T-helper 1 cell treated with Interleukin-12 subunit alpha and Interleukin-12 subunit beta and Interleukin-4 antibody, amounts not matched to agents 30 μg/mL and 1 μg/mL, for 36 hours (primary cell): ENCODE data around the gene TOB2.
"Not testable (repeated sequence)": the region's sequence is repeated elsewhere in the genome, so short reads cannot be mapped to it uniquely, and the experiment has no call there.

Source experiments
- H3K27ac Mint-ChIP-seq: one replicate; pipeline ENCODE4 v1.8.0; 2021; ENCODE audit warnings: mild to moderate bottlenecking, mixed read lengths
- H3K27me3 Mint-ChIP-seq: one replicate; pipeline ENCODE4 v1.8.0; 2021; ENCODE audit warnings: low read depth, mixed read lengths
- H3K36me3 Mint-ChIP-seq: one replicate; pipeline ENCODE4 v1.8.0; 2021; ENCODE audit warnings: low read depth, mixed read lengths
- H3K4me1 Mint-ChIP-seq: one replicate; pipeline ENCODE4 v1.8.0; 2021; ENCODE audit warnings: low read depth, mixed read lengths
- H3K4me3 Mint-ChIP-seq: one replicate; pipeline ENCODE4 v1.8.0; 2021; ENCODE audit warnings: mild to moderate bottlenecking, moderate library complexity, mixed read lengths
- H3K9me3 Mint-ChIP-seq: one replicate; pipeline ENCODE4 v1.8.0; 2021; ENCODE audit warnings: mixed read lengths

Gene TOB2

DNA sequence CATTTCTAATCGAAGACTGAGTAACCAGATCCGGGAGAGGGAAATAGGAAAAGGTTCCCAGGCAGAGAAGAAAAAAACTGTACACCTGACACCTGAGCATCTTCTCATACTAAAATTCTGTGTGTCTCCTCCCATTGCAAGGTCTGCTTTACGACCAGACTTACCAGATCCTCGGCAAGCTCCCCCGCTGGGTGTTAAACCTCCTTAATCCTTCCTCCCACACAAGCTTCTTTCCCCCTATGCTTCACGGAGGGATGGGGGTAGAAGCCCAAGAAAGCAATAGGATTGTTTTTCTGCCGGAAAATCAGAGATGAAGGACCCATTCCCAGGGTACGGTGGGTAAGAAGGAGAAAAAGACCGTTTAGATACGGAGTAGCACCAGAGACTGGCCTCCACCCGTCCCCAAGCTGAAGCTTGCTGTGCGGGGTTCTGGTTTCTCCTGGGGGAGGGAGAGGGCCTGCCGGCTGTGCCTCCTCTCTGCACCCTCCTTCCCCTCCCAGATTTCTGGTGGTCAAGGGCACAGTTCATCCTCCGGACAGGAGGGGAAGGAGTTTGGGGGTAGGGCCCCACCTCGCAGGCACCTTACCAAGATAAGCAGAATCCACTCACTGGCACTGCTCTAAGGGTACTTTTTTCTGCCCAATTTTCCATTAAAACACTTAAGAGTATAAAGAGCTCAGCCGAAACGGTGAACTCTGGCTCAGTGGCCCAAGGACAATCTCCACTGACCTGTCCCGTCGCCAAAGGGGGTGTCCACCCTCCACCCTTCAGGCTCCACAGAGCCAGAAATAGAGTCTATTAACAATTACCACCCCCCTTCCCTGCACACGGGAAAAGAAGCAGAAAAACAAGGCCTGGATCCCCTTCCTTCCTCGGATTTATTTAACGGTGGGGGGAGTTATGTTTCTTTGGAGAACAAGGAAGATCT, 1.2 kb downstream of the TOB2 start:
- peak overlapping the region; percentile 88 for H3K4me3 Mint-ChIP-seq
- H3K9me3 Mint-ChIP-seq, result no peaks in the 10 kb centered on the region
- H3K27ac Mint-ChIP-seq, result peak overlapping the region; percentile 95
- H3K36me3 Mint-ChIP-seq, result peaks cover 13% of the 10 kb centered on the region
- no peaks in the 10 kb centered on the region for H3K27me3 Mint-ChIP-seq
- peaks cover 20% of the 10 kb centered on the region for H3K4me1 Mint-ChIP-seq

DNA sequence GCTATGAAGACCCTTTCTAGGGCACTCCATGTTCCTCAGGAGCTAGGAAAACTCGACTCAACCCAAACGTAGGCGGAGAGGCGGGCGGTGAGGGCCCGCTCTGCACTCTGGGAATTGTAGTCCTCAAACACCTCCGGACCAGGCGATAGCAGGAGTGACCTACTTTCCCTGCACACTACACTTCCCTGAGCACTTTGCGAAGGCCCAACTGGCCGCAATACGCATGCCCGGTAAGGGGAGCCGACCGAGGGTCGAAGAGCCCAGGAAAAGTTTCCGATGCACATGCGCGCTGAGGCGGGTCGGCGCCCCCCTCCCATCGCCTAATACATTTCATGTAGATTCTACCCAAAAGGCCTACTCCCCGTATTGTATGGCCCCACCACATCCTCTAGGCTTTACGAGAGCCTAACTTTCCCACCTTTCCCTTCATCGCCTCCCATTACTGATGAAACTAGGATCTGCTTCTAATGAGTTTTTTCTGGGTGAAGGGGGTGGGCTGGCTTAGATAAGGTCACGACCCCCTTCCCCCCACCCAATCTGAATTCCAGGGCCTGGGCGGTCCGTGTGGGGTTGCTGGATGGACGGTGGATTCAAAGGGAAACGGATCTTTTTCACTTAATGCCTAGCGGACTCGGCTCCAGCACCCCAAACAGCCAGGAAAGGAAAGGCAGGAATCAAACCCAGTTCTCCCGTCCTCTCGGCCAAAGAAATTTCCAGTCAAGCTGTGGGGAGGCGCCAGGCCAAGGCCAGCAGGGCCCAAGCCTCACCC, 2.1 kb downstream of the TOB2 start:
- H3K27ac Mint-ChIP-seq, result peak overlapping the region; percentile 95
- H3K4me1 Mint-ChIP-seq, result peaks cover 20% of the 10 kb centered on the region
- no peaks in the 10 kb centered on the region for H3K27me3 Mint-ChIP-seq
- H3K4me3 Mint-ChIP-seq, result peak overlapping the region; percentile 88
- H3K36me3 Mint-ChIP-seq, result peaks cover 13% of the 10 kb centered on the region
- no peaks in the 10 kb centered on the region for H3K9me3 Mint-ChIP-seq

DNA sequence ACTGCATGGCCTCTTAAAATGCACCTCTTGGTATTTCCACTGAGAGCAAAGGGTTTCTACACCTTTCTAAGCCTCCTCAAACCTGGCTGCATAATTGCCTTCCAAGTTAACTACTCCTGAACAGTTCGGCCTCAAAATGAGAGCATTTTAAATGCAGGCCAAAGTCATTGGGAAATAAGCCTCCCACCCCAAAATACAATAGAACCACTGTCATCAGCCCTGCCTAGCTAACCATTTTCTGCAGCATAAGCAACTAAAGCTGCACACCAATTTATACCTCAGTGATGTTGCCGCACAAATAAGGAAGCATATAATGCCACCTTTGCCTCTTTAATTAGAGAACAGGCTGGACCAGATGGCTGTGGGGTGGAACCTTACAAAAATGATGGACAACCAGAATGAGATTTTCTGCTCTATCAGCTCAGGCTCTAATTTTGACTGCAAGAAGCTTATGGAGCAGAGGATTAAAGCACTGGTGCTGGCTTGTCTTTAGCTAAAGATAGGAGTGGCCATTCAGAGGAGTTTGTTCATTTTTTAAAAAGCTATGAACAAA, 4.3 kb downstream of the TOB2 start:
- Mint-ChIP-seq H3K27me3 (no peaks in the 10 kb centered on the region), H3K27ac (no peak overlapping the region), H3K4me3 (no peak overlapping the region), H3K9me3 (no peaks in the 10 kb centered on the region), H3K4me1 (peaks cover 13% of the 10 kb centered on the region), H3K36me3 (peaks cover 13% of the 10 kb centered on the region)

DNA sequence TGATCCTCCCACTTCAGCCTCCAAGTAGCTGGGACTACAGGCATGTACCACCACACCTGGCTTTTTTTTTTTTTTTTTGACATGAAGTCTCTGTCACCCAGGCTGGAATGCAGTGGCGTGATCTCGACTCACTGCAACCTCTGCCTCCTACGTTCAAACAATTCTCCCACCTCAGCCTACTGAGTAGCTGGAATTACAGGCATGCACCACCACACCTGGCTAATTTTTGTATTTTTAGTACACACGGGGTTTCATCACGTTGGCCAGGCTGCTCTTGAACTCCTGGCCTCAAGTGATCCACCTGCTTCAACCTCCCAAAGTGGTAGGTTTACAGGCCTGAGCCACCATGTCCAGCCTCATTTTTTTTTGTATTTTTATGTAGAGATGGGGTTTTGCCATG, 6.1 kb downstream of the TOB2 start:
- H3K27me3 Mint-ChIP-seq, H3K4me3 Mint-ChIP-seq, H3K27ac Mint-ChIP-seq, H3K9me3 Mint-ChIP-seq: not testable (repeated sequence)
- Mint-ChIP-seq H3K4me1 (peaks cover 13% of the 10 kb centered on the region), H3K36me3 (peaks cover 26% of the 10 kb centered on the region)

DNA sequence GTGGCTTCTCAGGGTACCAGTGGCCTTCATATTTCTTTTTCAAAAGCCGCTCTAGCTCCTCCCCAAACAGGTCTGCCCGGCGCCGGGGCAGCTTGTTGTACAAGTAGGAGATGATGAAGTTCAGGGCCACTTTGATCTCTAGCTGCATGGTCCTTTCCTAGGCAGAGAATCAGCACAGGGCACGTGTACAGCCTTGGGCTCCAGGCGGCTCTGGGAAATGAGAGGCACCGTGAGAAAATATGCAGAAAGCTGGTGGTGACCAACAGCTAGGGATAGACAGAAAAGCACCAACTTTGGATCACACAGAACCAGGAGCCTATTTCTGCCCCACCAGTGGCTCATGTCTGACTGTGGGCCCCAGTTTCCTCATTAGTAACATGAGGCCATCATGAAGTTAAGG, 9.4 kb downstream of the TOB2 start:
- Mint-ChIP-seq H3K9me3 (no peaks in the 10 kb centered on the region), H3K4me1 (peaks cover 1% of the 10 kb centered on the region), H3K4me3 (no peak overlapping the region), H3K27ac (peak overlapping the region; percentile 36), H3K36me3 (peaks cover 20% of the 10 kb centered on the region), H3K27me3 (no peaks in the 10 kb centered on the region)

DNA sequence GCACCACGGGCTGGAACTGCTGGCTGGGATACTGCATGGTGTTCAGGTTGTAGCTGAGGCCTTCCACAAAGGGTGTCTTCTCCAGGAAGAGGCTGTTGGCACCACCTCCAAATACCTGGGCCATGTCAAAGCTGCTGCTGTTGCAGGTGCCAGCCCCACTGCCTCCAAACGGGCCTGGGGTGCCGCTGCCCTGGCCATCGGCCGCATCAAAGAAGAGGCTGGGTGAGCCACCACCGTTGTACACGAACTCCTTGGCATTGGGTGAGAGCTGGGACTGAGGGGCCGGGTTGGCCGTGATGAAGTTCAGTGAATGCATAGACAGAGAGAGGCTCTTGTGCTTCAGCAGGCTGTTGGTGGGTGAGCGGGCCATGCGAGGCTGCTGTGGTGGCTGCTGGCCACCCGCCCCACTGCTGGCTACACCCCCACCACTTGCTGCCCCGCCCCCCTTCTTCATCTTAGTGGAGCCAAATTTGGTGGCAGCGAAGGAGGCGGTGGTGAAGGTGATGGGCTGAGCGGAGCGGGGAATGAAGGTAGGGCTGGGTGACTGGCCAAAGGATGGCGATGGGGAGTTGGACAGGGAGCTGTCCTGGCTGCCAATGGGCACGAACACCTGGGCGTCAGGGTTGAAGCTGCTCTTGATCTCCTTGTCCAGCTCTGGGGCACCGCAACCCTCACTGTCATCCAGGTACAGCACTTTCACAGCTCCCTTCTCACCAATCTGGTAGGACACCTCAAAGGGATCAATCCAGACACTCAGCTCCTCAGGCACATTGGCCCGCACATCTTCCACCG, 10.1 kb downstream of the TOB2 start:
- H3K9me3 Mint-ChIP-seq, result no peaks in the 10 kb centered on the region
- H3K36me3 Mint-ChIP-seq, result peaks cover 24% of the 10 kb centered on the region
- no peaks in the 10 kb centered on the region for H3K4me1 Mint-ChIP-seq
- H3K27me3 Mint-ChIP-seq, result no peaks in the 10 kb centered on the region
- peak overlapping the region; percentile 45 for H3K27ac Mint-ChIP-seq
- H3K4me3 Mint-ChIP-seq, result no peak overlapping the region

DNA sequence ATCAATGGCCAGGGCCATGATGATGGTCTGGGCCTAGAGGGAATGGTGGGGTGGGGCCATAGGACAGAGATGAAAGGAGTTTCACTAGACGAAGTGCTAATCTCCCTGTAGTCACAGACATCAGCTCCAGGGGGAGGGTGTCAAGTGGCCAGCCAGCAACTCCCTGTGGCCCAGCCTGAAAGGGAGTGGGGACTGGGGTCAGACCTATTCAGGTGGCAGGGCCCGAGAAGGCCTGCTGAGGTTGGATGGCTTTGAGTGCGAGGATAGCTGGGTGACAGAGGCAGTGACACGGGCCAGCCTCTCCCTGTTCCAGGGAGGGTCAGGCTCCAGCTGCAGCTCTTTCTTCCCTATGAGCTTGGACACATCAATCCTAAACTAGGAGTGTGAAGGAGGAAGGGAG, 11.0 kb downstream of the TOB2 start:
- Mint-ChIP-seq H3K36me3 (peaks cover 31% of the 10 kb centered on the region), H3K4me1 (no peaks in the 10 kb centered on the region), H3K27me3 (no peaks in the 10 kb centered on the region), H3K27ac (no peak overlapping the region), H3K4me3 (no peak overlapping the region), H3K9me3 (no peaks in the 10 kb centered on the region)

DNA sequence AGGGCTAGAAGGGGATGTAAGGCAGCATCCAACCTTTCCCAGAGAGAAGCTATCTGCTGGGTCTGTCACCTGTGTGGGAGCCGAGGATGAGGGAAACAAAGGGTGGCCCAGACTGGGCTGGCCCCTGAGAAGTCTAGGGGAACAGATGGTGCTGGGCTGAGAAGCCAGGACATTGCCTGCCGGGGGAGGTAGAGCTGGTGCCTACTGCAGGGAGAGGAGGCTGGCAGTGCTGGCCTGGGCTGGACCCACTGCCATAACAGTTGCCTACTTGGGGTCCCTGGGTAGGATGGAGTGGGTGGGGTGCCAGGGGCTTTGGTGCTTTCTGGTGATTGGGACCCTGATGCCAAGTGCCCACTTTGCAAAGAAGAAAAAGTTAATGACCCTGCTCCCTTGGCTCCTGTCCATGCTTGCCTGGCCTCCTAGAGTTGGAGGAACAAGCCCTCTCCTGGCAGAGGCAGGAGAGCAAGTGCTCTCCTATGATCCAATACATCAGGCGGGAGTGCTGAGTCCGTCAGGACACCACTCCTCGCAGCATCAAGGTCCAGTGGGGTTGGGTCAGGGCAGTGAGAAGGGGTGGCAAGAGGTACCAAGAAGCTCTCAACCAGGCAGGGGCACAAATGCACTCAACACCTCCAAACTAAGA, 12.1 kb downstream of the TOB2 start:
- not testable (repeated sequence) for H3K27ac Mint-ChIP-seq, H3K4me1 Mint-ChIP-seq, H3K9me3 Mint-ChIP-seq, H3K27me3 Mint-ChIP-seq, H3K4me3 Mint-ChIP-seq
- peaks cover 31% of the 10 kb centered on the region for H3K36me3 Mint-ChIP-seq

DNA sequence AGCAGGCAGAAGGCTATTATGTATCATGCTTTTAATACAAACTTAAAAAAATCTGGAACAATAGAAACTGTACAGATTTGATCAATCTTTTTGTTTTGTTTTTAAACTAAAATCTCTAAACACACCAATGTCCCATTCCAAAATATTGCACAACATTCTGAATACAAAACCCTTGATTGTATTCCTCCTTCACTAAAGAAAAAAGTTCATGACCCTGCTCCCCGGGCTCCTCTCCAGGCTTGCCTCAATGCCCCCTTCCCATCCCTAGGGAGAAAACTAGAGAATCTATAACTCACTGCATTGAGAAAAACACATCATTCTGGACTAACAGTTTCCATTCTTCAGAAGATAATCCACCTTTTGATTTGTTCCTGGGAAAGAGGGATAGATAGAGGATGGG, 13.1 kb downstream of the TOB2 start:
- H3K4me3 Mint-ChIP-seq, H3K27ac Mint-ChIP-seq, H3K27me3 Mint-ChIP-seq, H3K9me3 Mint-ChIP-seq, H3K4me1 Mint-ChIP-seq: not testable (repeated sequence)
- H3K36me3 Mint-ChIP-seq, result peaks cover 31% of the 10 kb centered on the region

DNA sequence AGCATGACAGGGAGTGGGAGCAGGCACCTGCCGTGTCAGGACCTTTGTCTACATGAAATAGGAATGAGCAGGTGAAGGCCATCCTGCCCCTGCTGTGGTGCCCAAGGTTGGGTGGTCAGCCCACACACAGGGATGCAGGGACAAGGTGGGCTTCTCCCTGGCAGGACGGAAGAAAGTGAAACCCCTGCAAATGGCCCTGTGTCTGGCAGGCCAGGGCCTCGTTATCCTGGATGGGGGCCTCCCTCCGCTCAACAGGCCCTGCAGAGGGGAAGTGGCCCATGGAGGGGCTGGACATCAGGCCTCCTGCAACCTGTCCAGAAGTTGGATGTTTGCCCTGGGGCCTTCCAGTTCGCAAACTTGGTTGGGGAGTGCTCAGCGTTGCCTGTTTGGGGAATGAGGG, 14.9 kb downstream of the TOB2 start:
- no peak overlapping the region for H3K4me3 Mint-ChIP-seq
- H3K4me1 Mint-ChIP-seq, result peaks cover 4% of the 10 kb centered on the region
- H3K36me3 Mint-ChIP-seq, result peaks cover 28% of the 10 kb centered on the region
- no peaks in the 10 kb centered on the region for H3K27me3 Mint-ChIP-seq
- H3K27ac Mint-ChIP-seq, result peak overlapping the region; percentile 26
- H3K9me3 Mint-ChIP-seq, result no peaks in the 10 kb centered on the region

DNA sequence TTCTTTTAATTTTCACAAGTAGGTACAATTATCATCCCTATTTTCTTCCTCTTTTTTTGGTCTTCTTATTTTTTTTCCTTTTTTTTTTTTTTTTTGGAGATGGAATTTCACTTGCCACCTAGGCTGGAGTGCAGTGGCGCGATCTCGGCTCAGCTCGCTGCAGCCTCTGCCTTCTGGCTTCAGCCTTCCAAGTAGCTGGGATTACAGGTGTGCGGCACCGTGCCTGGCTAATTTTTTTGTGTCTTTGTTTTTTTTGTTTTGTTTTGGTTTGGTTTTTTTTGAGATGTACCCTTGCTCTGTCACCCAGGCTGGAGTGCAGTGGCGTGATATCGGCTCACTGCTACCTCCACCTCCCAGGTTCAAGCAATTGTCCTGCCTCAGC, 16.7 kb downstream of the TOB2 start:
- no peaks in the 10 kb centered on the region for H3K27me3 Mint-ChIP-seq
- no peak overlapping the region for H3K27ac Mint-ChIP-seq
- peaks cover 21% of the 10 kb centered on the region for H3K36me3 Mint-ChIP-seq

DNA sequence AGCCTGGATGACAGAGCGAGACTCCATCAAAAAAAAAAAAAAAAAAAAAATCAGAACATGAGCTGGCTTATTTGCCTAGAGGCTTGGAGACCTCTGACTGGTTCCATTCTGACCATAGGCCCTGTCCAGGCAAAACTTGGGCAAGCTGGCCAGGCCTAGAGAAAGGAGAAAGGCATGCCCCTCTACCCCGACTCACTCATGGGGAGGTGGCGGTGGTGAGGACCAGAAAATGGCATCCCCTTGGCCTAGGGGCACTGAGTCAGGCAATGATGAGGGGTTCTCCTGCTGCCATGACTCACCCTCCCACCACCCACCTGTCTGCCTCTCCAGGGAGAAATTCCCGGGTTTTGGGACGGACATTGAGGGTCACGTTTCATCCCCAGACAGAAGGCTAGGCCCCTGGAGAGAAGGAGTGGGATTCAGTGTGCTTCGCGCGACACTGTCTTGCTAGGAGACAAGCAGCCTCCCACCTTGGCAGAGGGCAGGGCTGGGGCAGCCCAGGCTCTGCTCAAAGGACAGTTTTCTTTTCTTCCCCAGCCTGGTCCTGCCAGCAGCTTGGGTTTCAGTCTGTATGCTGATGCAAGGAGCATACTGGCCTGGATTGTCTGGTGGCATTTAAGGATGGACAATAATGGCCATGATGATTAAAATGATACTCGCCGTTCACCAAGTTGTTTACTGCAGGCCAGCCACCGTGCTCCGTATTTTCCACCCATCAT, 17.2 kb downstream of the TOB2 start:
- Mint-ChIP-seq H3K4me1 (peaks cover 11% of the 10 kb centered on the region), H3K36me3 (peaks cover 21% of the 10 kb centered on the region), H3K9me3 (no peaks in the 10 kb centered on the region), H3K4me3 (no peak overlapping the region), H3K27me3 (no peaks in the 10 kb centered on the region), H3K27ac (no peak overlapping the region)

More for the DNA sequence above, 16.7 kb downstream of the TOB2 start:
- Mint-ChIP-seq H3K4me3 (no peak overlapping the region), H3K4me1 (peaks cover 11% of the 10 kb centered on the region), H3K9me3 (no peaks in the 10 kb centered on the region)

DNA sequence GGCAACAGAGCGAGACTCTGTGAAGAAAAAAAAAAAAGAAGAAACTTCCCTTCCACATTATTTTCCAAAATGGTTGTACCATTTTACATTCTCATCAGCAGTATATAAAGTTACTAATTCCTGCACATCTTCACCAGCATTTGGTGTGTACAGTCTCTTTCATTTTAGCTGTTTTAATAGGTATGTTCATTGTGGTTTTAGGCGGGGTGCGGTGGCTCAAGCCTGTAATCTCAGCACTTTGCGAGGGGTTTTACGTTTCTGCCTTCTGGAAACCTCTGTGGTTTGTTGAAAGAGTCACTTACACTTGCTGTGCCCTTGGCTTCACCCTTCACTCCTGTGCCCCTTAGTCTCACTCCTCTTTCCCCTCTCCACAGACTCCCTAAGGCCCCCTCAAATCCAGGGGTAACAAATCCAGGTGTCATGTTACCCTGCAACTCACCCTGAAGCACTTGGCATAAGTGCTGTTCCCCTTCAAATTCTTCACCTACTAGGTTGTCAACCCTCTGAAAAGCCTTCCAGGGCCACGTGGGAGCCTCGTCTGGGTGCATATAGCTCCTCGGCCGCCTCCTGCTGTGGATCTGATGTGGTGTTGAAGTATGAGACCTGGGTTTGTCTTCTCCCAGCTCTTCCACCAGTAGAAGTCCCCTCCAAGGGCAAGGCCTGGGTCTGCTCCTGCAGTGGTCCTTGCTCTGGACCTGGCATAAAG, 20.8 kb downstream of the TOB2 start:
- H3K9me3 Mint-ChIP-seq, result no peaks in the 10 kb centered on the region
- H3K27ac Mint-ChIP-seq, result peak overlapping the region; percentile 92
- peaks cover 11% of the 10 kb centered on the region for H3K4me1 Mint-ChIP-seq
- peak overlapping the region; percentile 57 for H3K4me3 Mint-ChIP-seq
- peaks cover 10% of the 10 kb centered on the region for H3K36me3 Mint-ChIP-seq
- H3K27me3 Mint-ChIP-seq, result no peaks in the 10 kb centered on the region
